Midbrain (tissue), 1 donor: ENCODE measurements around the gene CNPY4.
"Not testable (repeated sequence)": the region's sequence is repeated elsewhere in the genome, so short reads cannot be mapped to it uniquely, and the experiment has no call there.

Experiments used
- DNase-seq: peaks from one replicate; lab custom pipeline; 2025; lab: John Stamatoyannopoulos, UW

The CNPY4 gene

DNA sequence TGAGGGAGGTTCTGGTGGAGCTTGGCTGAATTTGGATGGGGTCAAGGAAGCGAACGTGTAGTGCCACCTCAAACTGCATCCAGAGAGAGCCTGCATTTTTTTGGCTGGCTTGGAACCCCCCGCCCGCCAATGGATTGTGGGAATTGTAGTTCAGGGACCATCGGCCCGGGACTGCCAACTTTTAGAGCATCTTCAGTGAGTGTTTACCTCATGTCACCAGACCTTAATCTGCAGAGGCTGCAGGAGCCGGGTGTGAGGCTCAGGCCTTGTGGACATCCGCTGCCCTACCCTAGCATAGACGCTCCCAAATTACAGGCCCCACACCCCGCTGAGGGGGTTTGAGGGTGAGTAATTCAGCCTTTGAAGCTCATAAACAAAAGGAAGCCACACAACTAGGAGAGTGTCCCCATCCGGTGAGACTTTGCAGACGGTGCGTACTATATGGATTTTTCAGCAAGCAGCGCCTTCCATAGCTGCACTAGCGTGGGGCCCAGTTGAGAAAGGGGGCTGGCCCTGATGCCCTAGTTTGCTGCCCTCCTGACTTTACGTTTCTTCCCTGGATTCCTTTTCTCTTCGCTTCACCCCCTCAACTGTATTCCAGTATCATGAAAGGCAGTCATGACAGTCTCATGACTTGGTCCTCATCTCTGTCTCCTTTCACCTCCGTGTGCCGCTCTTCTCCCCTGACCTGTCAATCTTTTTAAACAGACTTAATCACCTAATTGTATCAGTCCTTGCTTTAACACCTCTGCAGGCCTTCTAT, 717 bp downstream of the CNPY4 start:
- peak; percentile 85 for DNase-seq

- DNase-seq: no peak
Measured at GRCh38 chr7:100120733-100121036, 1.3 kb downstream of the CNPY4 start.

DNA sequence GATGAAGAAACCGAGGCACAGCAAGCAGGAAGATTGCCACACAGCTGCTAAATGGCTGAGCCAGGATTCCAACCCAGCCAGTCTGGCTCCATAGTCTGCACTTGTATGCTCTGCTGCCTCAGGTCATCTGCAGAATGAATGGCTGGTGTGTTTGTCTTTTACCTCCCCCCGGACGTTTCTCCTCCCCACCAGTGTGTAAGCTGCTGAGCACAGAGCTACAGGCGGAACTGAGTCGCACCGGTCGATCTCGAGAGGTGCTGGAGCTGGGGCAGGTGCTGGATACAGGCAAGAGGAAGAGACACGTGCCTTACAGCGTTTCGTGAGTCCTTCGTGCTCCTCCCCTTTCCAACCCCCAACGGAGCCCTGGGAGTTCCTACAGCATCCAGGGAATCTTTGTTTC, 2.6 kb downstream of the CNPY4 start:
- no peak for DNase-seq

- DNase-seq: no peak
Measured at GRCh38 chr7:100122568-100122967, 3.1 kb downstream of the CNPY4 start.

GRCh38 chr7:100124301-100125230, 5.1 kb downstream of the CNPY4 start:
- DNase-seq: no peak

GRCh38 chr7:100126239-100126930, 7.0 kb downstream of the CNPY4 start:
- peak; percentile 70 for DNase-seq

- peak; percentile 95 for DNase-seq
Measured at GRCh38 chr7:100126931-100127865, 7.8 kb downstream of the CNPY4 start, which contains the start of gene MBLAC1. Gene MBLAC1, plus strand, starts transcription at chr7:100126967. Its CDS starts 429 bp downstream, at chr7:100127396.

GRCh38 chr7:100127866-100128636, 8.6 kb downstream of the CNPY4 start:
- DNase-seq: no peak

- no peak for DNase-seq
Measured at GRCh38 chr7:100128637-100128963, 9.2 kb downstream of the CNPY4 start.

DNA sequence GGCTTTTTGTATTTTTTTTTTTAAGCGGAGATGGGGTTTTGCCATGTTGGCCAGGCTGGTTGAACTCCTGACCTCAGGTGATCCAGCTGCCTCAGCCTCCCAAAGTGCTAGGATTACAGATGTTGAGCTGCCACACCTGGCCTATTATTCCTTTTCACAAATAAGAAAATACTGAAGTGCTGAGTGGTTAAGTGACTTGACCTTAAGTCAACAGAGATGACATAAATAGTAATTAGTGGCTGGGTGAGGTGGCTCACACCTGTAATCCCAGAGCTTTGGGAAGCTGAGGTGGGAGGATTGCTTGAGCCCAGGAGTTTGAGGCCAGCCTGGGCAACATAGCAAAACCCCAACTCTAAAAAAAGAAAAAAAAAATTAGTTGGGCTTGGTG, 10.8 kb downstream of the CNPY4 start:
- not testable (repeated sequence) for DNase-seq

DNA sequence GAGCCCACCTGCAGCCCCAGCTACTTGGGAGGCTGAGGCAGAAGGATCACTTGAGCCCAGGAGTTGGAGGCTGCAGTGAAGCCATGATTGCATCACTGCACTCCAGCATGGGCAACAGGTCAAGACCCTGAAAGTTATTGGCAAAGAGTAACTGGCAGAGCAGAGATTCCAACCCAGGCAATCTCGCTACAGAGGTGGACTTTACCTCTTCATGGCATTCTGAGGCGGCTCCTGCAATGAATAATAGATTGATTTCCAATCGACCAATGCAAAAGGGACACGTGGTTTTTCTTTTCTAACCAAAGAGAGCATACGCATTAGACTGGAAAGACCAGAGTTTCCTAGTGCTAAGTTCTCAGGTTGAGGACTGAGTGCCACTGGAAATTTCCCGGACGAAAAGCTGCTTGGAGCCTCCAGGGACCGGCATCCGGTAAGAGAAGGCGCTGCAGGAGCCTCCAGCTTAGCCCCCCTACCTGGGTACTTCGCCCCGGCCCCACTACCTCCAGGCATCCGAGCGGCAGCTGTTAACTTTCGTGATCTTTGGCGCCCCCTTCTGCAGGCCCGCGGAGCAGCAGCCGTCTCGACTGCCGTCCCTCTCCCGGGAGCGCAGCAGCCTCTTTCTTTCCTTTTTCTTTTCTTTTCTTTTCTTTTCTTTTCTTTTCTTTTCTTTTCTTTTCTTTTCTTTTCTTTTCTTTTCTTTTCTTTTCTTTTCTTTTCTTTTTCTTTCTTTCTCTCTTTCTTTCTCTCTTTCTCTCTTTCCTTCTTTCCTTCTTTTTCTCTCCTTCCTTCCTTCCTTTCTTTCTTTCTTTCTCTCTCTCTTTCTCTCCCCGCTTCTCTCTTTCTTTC, 11.4 kb downstream of the CNPY4 start:
- peak; percentile 71 for DNase-seq

DNA sequence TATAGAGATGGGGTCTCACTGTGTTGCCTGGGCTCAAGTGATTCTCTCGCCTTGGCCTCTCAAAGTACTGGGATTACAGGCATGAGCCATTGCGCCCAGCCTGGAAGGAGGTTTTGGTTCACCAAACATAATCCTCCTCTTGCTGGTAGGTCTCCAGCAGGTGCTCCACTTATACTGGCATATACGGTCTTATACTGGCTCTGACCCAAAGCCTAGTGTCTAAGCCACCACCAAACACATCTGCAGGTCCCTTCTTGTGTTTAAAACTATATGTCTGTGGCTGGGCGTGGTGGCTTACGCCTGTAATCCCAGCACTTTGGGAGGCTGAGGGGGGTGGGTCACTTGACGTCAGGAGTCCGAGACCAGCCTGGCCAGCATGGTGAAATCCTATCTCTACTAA, 12.7 kb downstream of the CNPY4 start:
- no peak for DNase-seq

DNA sequence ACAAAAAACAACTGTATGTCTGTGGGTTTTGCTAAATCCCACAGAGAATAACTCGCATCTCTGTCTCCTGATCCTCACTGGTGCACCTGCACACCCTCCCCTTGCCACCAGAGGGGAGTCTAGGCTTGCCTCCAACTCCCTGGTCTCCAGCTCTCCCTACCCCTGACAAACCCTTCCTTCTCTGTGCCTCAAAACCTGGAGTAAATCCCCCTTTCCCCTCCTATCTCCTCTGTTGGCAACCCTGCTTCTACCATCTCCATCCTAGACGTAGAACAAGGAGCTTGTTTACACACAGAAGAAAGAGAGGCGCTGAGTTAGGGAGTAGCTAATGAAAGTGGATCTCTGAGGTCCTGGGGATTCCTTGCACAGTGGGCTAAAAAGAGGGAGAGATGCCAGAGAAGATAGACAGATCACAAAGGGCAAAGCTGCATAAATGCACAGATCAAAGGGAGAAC, 13.3 kb downstream of the CNPY4 start:
- peak; percentile 37 for DNase-seq

DNA sequence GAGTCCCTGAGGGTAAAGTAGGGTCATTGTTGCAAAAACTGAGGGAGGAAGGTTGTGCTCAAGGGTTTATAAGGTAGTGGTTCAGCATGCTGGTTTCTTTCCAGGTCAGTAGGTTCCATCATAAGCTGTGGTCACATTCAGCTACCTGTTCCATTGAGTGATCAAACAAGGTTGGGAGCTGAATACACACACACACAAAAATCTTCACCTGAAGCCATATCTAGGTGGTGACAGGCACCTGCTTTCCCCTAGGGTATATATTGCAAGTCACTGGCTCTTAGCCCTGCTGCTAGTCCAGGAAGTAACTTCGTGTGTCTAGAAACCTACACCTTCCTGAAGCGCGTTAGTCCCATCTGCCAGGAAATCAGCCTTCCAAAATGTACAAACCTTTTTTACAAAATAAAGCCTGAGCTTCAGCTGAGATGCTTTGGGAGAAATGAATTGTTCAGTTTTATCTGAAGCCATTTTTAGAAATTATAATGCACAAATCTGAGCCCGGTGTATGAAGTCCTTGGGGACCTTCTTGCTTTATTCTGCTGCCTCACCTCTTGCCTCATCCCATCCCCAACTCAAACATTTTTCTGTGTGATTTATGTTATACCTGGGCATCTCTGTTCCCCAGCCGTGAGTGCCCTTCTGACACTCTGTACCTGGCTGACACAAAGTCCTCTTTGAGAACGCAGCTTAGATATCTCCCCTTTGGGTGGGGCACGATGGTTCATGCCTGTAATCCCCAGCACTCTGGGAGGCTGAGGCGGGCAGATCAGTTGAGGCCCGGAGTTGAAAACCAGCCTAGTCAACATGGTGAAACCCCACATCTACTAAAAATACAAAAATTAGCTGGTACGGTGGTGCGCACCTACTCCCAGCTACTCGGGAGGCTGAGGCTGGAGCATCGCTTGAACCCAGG, 18.7 kb downstream of the CNPY4 start:
- no peak for DNase-seq

DNA sequence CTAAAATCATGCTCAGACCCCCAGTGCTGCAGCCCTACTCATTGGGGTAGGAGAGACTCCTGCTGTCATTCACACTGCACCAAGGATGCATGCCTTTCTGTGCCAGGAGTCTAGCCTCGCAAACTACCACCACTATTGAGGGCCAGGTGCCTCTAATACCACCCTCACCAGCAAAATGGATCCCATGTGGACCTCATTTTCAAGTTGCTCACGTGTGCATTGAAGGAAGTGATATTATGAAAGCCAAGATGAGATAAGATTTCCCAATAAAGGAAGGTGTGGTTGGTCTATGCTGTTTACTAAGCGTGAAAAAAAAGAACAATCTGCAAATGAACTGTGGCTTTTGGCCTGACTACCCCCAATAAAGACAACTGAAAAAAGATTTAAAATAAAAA, 22.1 kb downstream of the CNPY4 start:
- no peak for DNase-seq

GRCh38 chr7:100142461-100142860, 23.0 kb downstream of the CNPY4 start:
- no peak for DNase-seq

DNA sequence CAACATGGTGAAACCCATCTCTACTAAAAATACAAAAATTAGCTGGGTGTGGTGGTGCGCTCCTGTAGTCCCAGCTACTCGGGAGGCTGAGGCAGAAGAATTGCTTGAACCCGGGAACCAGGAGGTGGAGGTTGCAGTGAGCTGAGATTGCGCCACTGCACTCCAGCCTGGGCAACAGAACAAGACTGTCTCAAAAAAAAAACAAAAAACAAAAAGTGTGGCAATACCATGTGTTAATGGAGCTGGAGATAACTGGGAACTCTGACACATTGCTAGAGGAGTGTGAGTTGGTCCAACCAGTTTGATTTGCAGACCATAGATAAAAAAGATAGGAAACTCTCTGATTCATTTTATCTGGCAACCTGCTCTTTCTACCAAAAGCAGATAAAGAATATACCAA, 26.9 kb downstream of the CNPY4 start:
- not testable (repeated sequence) for DNase-seq

DNA sequence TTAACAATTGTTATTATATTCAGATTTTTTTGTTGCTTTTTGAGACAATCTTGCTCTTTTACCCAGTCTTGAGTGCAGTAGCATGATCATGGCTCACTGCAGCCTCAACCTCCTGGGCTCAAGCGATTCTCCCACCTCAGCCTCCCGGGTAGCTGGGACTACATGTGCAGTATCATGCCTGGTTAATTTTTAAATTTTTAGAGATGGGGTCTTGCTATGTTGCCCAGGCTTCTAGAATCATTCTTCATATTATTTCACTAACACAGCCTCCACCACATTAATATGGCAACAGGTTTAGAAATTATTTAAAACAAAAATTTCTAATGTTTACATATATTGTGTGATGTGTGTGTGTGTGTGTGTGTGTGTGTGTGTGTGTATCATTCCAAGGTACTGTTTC, 27.8 kb downstream of the CNPY4 start:
- no peak for DNase-seq

DNA sequence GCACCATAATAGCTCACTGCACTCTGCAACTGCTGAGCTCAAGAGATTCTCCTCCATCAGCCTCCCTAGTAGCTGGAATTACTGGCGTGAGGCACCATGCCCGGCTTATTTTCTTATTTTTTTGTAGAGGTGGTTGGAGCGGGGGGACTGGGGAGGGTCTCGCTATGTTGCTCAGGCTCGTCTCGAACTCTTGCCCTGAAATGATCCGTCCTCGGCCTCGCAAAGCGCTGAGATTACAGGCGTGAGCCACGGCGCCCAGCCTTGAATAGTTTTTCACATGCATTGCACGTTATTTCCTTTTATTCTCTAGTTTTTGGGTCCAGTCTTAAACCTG, 28.8 kb downstream of the CNPY4 start:
- no peak for DNase-seq
